ENCODE results near the gene RPS21. TPM values are rescaled to one million over a fixed set of nuclear protein-coding genes. Genes with fewer than 3 reads are reported as not detected.

RPS21 gene
- total and polyA plus RNA-seq, 2 of the 13 experiments (the other 11 are each of a cell fraction or from before 2014, with no cell fraction given), result 2,647 to 11,063 TPM

GRCh38 chr20:62405108-62405980 is 18.4 kb downstream of the RPS21 start (continued):
- TF ChIP-seq MAFG (CRISPR knock-in tag; IDR thresholded peaks at IDR 0.05) (no peak), ZNF205 (CRISPR knock-in tag; IDR thresholded peaks at IDR 0.05) (0 out of 2 replicates have a peak, but pooled peaks have one; percentile 39), ZSCAN21 (CRISPR knock-in tag; IDR thresholded peaks at IDR 0.05; ENCODE audit: borderline replicate concordance) (no peak), ZNF777 (CRISPR knock-in tag; IDR thresholded peaks at IDR 0.05) (no peak), NR2F2 (IDR thresholded peaks at IDR 0.05; ENCODE audit: borderline replicate concordance, low read depth) (no peak), KDM6A (CRISPR knock-in tag; IDR thresholded peaks at IDR 0.05; ENCODE audit: low read depth) (no peak), ZNF343 (CRISPR knock-in tag; IDR thresholded peaks at IDR 0.05) (no peak), ZIK1 (CRISPR knock-in tag; IDR thresholded peaks at IDR 0.05; ENCODE audit: borderline replicate concordance, low read depth) (0 out of 2 replicates have a peak, but pooled peaks have one; percentile 13), ZNF337 (CRISPR knock-in tag; IDR thresholded peaks at IDR 0.05; ENCODE audit: borderline replicate concordance, low read depth) (no peak), RFX3 (CRISPR knock-in tag; IDR thresholded peaks at IDR 0.05) (no peak), ZNF605 (CRISPR knock-in tag; IDR thresholded peaks at IDR 0.05) (peak; percentile 37; the same call in 1 of the 2 replicates), EED (CRISPR knock-in tag; IDR thresholded peaks at IDR 0.05) (peak; percentile 57; the same call in 1 of the 2 replicates), NBN (conservative IDR thresholded peaks at IDR 0.05) (no peak), ZUFSP (CRISPR knock-in tag; IDR thresholded peaks at IDR 0.05; ENCODE audit: borderline replicate concordance) (no peak), GLI4 (CRISPR knock-in tag; IDR thresholded peaks at IDR 0.05; ENCODE audit: borderline replicate concordance) (peak; percentile 84; the same call in 1 of the 2 replicates), ZNF10 (CRISPR knock-in tag; IDR thresholded peaks at IDR 0.05; ENCODE audit: borderline replicate concordance, low read depth) (no peak), PHF20 (CRISPR knock-in tag; IDR thresholded peaks at IDR 0.05) (no peak), ZNF552 (CRISPR knock-in tag; IDR thresholded peaks at IDR 0.05; ENCODE audit: borderline replicate concordance) (peak; percentile 56; the same call in 1 of the 2 replicates), ZNF225 (CRISPR knock-in tag; IDR thresholded peaks at IDR 0.05) (no peak; the same call in 1 of the 2 replicates), GPN1 (CRISPR knock-in tag; IDR thresholded peaks at IDR 0.05; ENCODE audit: borderline replicate concordance) (no peak), ZNF331 (CRISPR knock-in tag; IDR thresholded peaks at IDR 0.05) (peak; percentile 72; the same call in 1 of the 2 replicates), ZNF17 (CRISPR knock-in tag; IDR thresholded peaks at IDR 0.05) (no peak), IRF2 (CRISPR knock-in tag; IDR thresholded peaks at IDR 0.05) (0 out of 2 replicates have a peak, but pooled peaks have one; percentile 12), ZEB1 (IDR thresholded peaks at IDR 0.05; ENCODE audit: insufficient replicate concordance, low read depth) (no peak), ZNF574 (CRISPR knock-in tag; IDR thresholded peaks at IDR 0.05) (peak; percentile 52; the same call in 1 of the 2 replicates)

Data from HepG2 (cell line).